T-helper 1 cell treated with Interleukin-12 subunit alpha and Interleukin-12 subunit beta and Interleukin-4 antibody, amounts not matched to agents 30 ng/mL and 1 ng/mL, for 36 hours (primary cell): ENCODE results near the gene TDRD9. TPM values are rescaled to one million over a fixed set of nuclear protein-coding genes. Genes with fewer than 3 reads are reported as not detected.

Experiments
- intact Hi-C: fragments of 100-400 bp; cut with micrococcal nuclease; formaldehyde crosslinking; loops from one replicate; pipeline ENCODE4 v1.15.1; 2024
- total RNA-seq: library from RNA; stranded (reverse); gene quantifications from 2 replicates; pipeline ENCODE4 v1.2.3, GENCODE V29; 2022

TDRD9 gene
- total RNA-seq, 1 donor from 2014 or later, result not detected

- intact Hi-C loops, result no loop called here
Measured at GRCh38 chr14:103984196-103984595, 55.9 kb downstream of the TDRD9 start.

DNA sequence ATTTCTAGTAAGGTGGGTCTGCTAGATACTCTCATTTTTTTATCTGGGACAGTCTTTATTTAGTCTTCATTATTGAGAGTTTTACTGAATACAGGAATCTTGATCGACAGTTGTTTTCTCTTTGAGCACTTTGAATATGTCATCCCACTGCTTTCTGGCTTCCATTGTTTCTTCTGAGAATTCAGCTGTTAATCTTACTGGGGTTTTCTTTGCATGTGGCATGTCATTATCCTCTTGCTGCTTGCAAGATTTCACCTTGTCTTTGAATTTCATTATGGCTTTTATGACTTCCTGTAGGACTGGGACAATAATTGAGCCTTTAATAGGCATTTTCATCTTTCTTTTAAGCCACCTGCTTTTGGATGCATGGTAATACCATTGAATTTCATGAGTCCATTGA is 60.8 kb downstream of the TDRD9 start:
- intact Hi-C loops, result no loop called here

- intact Hi-C loops, result no loop called here
Measured at GRCh38 chr14:103989964-103990363, 61.7 kb downstream of the TDRD9 start.

DNA sequence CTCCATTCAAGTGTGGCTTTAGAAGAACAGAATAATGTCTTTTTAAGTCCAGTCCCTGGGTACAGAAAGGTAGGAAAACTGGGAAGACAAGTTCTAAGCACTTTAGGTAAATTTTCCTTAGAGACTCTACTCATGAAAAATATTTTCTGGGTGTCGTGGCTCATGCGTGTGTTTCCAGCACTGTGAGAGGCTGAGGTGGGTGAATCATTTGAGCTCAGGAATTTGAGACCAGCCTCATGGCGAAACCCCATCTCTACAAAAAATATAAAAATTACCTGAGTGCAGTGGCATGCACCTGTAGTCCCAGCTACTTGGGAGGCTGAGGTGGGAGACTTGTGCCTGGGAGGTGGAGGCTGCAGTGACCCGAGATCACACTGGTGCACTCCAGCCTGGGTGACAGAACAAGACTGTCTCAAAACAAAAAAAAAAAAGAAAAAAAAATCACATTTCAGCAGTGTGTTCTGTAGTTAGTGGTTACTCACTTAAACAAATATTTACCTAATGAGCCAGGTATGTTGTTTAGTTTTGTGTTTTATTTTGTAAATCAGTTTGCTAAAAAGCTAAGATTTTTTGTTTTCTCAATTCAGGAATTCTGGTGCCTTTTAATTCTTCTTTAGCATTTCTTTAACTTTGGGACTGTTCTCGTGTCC is 66.4 kb downstream of the TDRD9 start:
- intact Hi-C loops, result no loop called here

- intact Hi-C loops, result no loop called here
Measured at GRCh38 chr14:103995876-103996275, 67.6 kb downstream of the TDRD9 start.

DNA sequence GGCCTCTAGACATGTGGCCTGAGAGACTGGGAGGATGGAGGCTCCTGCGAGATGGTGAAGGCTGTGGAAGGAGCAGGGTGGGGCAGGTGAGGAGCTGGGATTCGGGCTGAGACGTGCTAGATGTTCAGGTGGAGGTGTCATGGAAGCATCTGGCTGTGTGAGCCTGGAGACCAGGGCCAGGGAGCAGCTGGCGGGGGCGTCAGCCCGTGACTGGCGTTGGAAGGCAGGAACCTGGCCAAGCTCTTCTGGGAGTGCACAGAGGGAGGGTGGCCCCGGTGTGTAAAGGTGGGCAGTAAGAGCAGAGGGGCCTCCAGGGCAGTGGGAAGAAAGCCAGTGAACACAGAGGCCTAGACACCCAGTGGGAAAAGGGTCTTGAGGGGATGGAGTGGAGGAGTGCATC is 69.1 kb downstream of the TDRD9 start:
- intact Hi-C loops, result no loop called here

DNA sequence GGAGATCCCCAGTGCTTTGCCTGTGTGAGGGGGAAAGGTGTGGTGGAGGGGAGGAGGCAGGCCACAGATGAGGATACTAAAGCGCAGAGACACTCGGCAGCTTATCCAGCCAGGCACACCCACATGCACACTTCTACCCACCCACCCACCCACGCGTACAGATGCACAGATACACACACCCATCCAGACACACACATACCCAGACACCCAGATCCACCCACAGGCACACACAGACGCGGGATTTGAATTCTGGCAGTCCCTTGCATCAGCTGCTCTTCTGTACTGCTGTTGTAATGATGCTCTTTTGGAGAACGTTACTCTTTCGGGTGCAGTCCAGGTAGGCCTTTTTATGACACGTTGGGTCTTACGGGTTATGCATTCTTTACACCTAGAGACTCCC is 69.8 kb downstream of the TDRD9 start:
- intact Hi-C loops, result no loop called here

- intact Hi-C loops, result no loop called here
Measured at GRCh38 chr14:103999795-104000440, 71.7 kb downstream of the TDRD9 start.

GRCh38 chr14:104001003-104001402 is 72.7 kb downstream of the TDRD9 start:
- intact Hi-C loops, result loop anchor here (1.0 kb wide), 1 partner anchor 193 kb away; no protein-coding TSS in a partner anchor

DNA sequence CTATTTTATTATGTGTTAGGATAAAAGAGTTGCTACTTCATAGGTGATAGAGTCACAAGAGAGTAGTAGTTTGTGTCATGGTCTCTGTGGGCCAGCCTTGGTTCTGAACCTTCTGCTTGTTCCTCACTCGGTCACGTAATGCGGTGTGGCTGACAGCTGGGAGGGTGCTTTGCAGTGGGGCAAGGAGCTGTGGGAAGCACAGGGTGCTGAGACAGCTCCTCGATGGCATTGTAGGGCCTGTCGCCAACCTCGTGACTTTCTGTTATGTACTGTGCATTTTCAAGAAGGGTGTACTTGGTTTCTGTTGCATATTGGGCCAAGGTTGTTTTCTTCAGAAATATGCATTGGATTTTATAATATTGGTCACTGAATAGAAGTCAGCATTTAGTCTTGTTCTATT is 75.4 kb downstream of the TDRD9 start:
- intact Hi-C loops, result no loop called here

DNA sequence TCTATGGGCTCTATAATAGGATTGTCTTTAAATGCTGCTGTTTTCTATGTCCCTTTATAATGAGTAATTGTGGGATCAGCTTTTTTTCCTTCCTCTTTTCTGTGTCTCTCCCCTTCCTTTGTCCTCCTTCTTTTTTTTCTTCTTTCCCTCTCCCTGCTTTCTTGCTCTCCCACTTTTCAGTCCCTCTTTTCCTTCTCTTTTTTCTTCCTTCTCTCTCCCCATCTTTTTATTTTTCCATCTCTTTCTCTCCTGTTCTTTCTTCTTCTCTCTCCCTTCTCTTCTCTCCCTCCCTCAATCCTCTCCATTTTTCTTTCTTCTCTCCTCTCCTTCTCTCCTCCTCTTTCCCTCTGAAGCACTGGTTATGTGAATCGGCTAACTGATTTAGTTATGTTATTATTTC is 76.6 kb downstream of the TDRD9 start:
- intact Hi-C loops, result no loop called here

DNA sequence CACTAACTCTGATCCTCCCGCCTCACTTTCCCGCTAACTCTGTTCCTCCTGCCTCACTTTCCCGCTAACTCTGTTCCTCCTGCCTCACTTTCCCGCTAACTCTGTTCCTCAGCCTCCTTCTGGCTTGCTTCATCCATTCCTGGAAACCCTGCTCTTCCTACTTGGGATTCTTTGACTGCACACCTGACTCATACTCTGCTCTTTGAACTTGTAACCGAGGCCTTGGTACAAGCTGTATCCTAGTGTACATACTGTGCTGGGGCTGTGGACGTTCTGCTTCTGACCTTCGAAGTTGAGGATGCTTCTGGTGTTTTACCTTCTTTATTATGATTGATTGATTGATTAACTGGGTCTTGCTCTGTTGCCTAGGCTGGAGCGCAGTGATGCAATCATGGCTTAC is 77.2 kb downstream of the TDRD9 start:
- intact Hi-C loops, result no loop called here

DNA sequence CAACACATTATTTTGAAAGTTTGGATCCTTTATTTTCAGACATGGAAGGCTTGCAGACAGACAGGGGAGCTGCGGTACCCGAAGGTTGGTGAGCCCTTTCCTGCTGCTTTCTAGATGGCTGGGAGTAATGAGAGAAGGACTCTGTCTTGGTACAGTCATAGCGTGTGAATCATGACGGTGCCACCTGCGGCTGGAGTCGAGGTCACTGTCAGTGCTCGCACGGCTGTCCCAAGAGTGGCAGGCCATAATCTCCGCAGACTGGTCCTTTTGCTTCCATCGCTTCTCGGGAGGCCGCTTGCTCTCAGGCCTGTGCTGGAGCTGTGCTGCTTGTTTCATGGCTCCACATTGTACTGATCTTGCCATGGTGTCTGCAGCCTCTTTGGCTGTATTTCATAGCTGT is 78.9 kb downstream of the TDRD9 start:
- intact Hi-C loops, result no loop called here

- intact Hi-C loops, result no loop called here
Measured at GRCh38 chr14:104009297-104009696, 81.0 kb downstream of the TDRD9 start.

GRCh38 chr14:104011824-104012517 is 83.7 kb downstream of the TDRD9 start:
- intact Hi-C loops, result no loop called here

DNA sequence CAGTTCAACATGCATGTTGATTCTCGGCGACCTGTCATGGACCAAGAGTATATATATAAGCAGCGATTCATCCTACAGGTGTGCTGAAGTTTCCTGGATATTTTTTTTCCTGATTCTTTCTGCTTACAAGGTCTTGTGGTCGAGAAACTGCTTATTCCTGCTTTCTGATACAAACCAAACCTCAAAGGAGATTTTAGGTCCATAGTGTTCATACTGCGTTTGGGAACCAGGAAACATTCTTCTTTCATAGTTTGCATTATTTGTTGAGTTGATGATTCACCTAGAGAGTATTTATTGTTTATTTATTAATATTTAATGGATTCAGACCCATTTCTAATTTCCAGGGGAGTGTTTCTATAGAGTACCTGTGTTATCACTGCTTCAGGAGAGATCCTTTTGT is 86.5 kb downstream of the TDRD9 start:
- intact Hi-C loops, result no loop called here

DNA sequence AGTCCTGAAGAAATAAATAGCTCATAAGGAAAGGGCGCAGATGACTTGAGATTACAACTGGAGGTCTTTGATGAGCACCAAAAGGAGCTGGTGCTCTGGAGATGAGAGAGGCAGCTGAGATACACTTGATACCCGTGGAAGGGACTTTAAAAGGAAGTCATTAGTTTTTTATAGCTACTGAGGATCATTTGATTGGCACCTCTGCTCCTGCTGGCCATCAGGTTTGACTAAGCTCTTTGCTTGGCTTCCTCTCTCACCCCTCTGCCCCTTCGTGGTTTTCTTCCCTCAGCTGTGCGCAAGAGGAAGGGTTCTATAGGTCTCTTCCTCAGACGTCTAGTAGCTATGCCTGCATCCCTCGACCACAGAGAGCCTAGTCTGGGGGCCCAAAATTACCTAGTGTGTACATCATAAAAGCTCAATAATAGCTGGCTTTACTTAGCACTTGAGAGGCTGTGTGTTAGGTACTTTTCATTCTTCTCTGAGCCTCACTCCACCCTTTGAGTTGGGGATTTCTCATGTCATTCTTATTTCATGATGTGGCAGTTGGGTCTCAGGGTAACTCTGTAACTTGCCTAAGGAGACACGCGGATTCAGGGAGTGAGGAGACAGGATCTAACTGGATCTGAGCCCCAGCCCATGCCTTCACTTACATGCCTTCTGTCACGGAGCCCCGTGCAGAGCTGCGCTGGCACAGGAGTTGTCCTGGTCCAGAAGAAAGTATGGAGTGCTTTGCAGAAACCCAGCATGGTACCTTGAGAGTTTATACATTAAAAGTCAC is 88.8 kb downstream of the TDRD9 start:
- intact Hi-C loops, result no loop called here

DNA sequence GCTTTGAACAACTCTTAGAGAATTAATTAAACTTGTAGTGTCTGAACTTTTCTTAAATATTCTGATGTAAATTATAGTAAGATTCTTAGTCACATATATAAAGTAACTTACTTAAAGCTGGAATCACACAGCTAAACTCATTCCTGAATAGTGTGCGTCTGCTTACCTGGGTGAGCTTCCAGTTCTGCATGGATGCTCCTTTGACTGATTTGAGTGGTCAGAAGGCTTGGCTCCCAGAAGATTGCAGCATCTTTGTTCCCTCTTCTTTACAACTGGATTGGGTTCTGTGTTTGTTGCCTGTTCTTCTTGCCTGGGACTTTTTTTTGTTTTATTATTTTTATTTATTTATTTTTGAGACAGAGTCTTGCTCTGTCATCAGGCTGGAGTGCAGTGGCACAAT is 90.8 kb downstream of the TDRD9 start:
- intact Hi-C loops, result no loop called here

- intact Hi-C loops, result no loop called here
Measured at GRCh38 chr14:104019806-104020205, 91.5 kb downstream of the TDRD9 start.

- intact Hi-C loops, result no loop called here
Measured at GRCh38 chr14:104020471-104020870, 92.2 kb downstream of the TDRD9 start.

- intact Hi-C loops, result no loop called here
Measured at GRCh38 chr14:104023325-104024055, 95.2 kb downstream of the TDRD9 start.
